ENCODE results near the gene C1orf210. TPM values are rescaled to one million over a fixed set of nuclear protein-coding genes. Genes with fewer than 3 reads are reported as not detected.

Gene C1orf210
- total RNA-seq, 2 experiments from 2014 or later = not detected

GRCh38 chr1:43237121-43237520, 48.3 kb downstream of the C1orf210 start:
- Histone ChIP-seq H3K4me3 (ENCODE audit: low read length) (no peak overlapping the region), H3K4me1 (ENCODE audit: insufficient read depth, low read length) (no peaks in the 10 kb centered on the region), H3K9me3 (ENCODE audit: control insufficient read depth in 1 of 2, insufficient read depth in 1 of 2, low read length in 2 of 2) (no peaks in the 10 kb centered on the region), H3K27me3 (ENCODE audit: control insufficient read depth in 1 of 2, insufficient read depth in 2 of 2, low read length in 2 of 2) (no peaks in the 10 kb centered on the region), H3K27ac (ENCODE audit: low read depth in 1 of 2, low read length in 2 of 2) (no peak overlapping the region), H3K36me3 (ENCODE audit: insufficient read depth, low read length) (no peaks in the 10 kb centered on the region)
- H3K4me1 Mint-ChIP-seq (ENCODE audit: low read depth) = no peaks in the 10 kb centered on the region
- TF ChIP-seq, protein P1, sequence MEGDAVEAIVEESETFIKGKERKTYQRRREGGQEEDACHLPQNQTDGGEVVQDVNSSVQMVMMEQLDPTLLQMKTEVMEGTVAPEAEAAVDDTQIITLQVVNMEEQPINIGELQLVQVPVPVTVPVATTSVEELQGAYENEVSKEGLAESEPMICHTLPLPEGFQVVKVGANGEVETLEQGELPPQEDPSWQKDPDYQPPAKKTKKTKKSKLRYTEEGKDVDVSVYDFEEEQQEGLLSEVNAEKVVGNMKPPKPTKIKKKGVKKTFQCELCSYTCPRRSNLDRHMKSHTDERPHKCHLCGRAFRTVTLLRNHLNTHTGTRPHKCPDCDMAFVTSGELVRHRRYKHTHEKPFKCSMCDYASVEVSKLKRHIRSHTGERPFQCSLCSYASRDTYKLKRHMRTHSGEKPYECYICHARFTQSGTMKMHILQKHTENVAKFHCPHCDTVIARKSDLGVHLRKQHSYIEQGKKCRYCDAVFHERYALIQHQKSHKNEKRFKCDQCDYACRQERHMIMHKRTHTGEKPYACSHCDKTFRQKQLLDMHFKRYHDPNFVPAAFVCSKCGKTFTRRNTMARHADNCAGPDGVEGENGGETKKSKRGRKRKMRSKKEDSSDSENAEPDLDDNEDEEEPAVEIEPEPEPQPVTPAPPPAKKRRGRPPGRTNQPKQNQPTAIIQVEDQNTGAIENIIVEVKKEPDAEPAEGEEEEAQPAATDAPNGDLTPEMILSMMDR (IDR thresholded peaks at IDR 0.05) = no peak
- no peaks in the 10 kb centered on the region for H3K36me3 Mint-ChIP-seq (ENCODE audit: low read depth)
- intact Hi-C loops (cut with DNase I, micrococcal nuclease) = no loop called here
- no peak overlapping the region for H3K27ac Mint-ChIP-seq
- no peak for DNase-seq
- H3K4me3 Mint-ChIP-seq = no peak overlapping the region
- ATAC-seq (ENCODE audit: poor library complexity) = no peak
- no peaks in the 10 kb centered on the region for H3K27me3 Mint-ChIP-seq
- ChIA-PET POLR2A (no interaction called here), CTCF (no interaction called here)
- H3K9me3 Mint-ChIP-seq = no peaks in the 10 kb centered on the region

- TF ChIP-seq, protein P1 (IDR thresholded peaks at IDR 0.05) = no peak
- H3K27me3 ChIP-seq (ENCODE audit: control insufficient read depth in 1 of 2, insufficient read depth in 2 of 2, low read length in 2 of 2) = no peaks in the 10 kb centered on the region
- no peaks in the 10 kb centered on the region for H3K27me3 Mint-ChIP-seq
- no peaks in the 10 kb centered on the region for H3K9me3 Mint-ChIP-seq
- H3K27ac Mint-ChIP-seq = no peak overlapping the region
- intact Hi-C loops (cut with DNase I, micrococcal nuclease) = no loop called here
- H3K4me1 Mint-ChIP-seq (ENCODE audit: low read depth) = no peaks in the 10 kb centered on the region
- POLR2A ChIA-PET = no interaction called here
- no peak overlapping the region for H3K27ac ChIP-seq (ENCODE audit: low read depth in 1 of 2, low read length in 2 of 2)
- H3K4me3 ChIP-seq (ENCODE audit: low read length) = no peak overlapping the region
- H3K4me3 Mint-ChIP-seq = no peak overlapping the region
- H3K36me3 Mint-ChIP-seq (ENCODE audit: low read depth) = no peaks in the 10 kb centered on the region
- H3K36me3 ChIP-seq (ENCODE audit: insufficient read depth, low read length) = no peaks in the 10 kb centered on the region
- no peaks in the 10 kb centered on the region for H3K4me1 ChIP-seq (ENCODE audit: insufficient read depth, low read length)
- CTCF ChIA-PET = no interaction called here
- ATAC-seq (ENCODE audit: poor library complexity) (no peak), DNase-seq (no peak)
- H3K9me3 ChIP-seq (ENCODE audit: control insufficient read depth in 1 of 2, insufficient read depth in 1 of 2, low read length in 2 of 2) = no peaks in the 10 kb centered on the region
Observed at GRCh38 chr1:43235451-43236121, 49.8 kb downstream of the C1orf210 start.

DNA sequence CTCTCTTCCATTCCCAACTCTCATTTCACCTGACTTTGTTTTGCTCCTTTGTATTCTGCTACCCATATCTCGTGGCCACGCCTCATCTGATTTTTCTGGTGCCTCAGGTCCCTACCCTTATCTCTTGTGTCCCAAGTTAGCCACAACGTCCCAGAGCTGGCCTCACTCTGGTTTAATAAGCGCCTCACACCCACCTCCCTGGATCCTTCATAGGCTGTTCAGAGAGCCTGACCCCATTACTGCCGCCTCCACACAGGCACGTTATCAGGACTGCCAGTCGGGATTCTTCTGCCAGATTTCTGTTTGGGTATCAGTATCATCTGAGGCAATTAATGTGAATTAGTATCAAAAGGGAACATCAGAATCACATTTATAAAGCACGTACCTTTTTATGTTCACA, 50.3 kb downstream of the C1orf210 start:
- TF ChIP-seq, protein P1 (IDR thresholded peaks at IDR 0.05) = no peak
- Histone ChIP-seq H3K4me3 (ENCODE audit: low read length) (no peak overlapping the region), H3K4me1 (ENCODE audit: insufficient read depth, low read length) (no peaks in the 10 kb centered on the region), H3K9me3 (ENCODE audit: control insufficient read depth in 1 of 2, insufficient read depth in 1 of 2, low read length in 2 of 2) (no peaks in the 10 kb centered on the region), H3K27ac (ENCODE audit: low read depth in 1 of 2, low read length in 2 of 2) (no peak overlapping the region), H3K36me3 (ENCODE audit: insufficient read depth, low read length) (no peaks in the 10 kb centered on the region), H3K27me3 (ENCODE audit: control insufficient read depth in 1 of 2, insufficient read depth in 2 of 2, low read length in 2 of 2) (no peaks in the 10 kb centered on the region)
- Mint-ChIP-seq H3K4me1 (ENCODE audit: low read depth) (no peaks in the 10 kb centered on the region), H3K9me3 (no peaks in the 10 kb centered on the region), H3K27ac (no peak overlapping the region), H3K27me3 (no peaks in the 10 kb centered on the region), H3K4me3 (no peak overlapping the region), H3K36me3 (ENCODE audit: low read depth) (no peaks in the 10 kb centered on the region)
- POLR2A ChIA-PET = no interaction called here
- CTCF ChIA-PET = no interaction called here
- intact Hi-C loops (cut with DNase I, micrococcal nuclease) = no loop called here
- DNase-seq (no peak), ATAC-seq (ENCODE audit: poor library complexity) (no peak)

Data from CD4-positive, alpha-beta T cell (primary cell).